ENCODE measurements around the gene DGCR6.
"Not testable (repeated sequence)": the region's sequence is repeated elsewhere in the genome, so short reads cannot be mapped to it uniquely, and the experiment has no call there.

DGCR6 gene

DNA sequence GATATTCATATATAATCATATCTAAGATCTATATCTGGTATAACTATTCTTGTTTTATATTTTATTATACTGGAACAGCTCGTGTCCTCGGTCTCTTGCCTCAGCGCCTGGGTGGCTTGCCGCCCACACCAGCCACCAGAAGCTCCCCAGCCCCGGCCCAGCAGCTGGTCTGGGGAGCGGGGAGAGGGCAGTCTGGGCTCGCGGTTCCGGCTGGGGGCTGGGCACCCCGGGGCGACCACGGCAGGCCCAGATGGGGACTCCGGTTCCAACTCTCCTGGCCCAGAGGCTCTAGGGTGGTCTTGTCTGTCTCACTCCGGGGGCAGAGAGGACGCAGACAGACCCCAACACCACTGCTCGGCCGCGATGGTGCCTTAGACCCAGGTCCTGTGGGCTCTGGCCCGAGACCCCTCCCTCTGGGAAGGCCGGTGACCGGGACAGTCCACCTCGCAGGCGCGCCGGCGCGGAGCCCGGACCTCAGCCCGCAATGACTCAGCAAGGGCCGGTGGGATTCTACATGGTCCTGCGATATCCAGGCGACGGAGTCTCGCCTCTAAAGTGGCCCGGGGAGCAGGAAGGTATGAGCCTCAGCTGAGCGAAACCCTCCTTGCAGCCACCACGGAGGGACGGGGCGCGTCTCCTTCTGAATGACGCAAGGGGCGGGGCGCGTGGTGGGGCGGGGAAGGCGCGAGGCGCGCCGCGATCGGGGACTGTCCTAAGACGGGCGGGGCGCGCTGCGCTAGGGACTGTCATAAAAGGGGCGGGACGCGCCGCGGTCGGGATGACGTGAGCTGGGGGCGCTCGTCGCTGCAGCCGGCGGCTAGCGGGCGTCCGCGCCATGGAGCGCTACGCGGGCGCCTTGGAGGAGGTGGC is at the start of gene DGCR6:
TSS of gene DGCR6 (plus strand) at position 781 of the 870 bp plus-strand sequence. CDS start at position 836, 55 bp downstream.
- DNase-seq (ENCODE audit: low read depth): no peak
- no peak within 1 kb of the TSS for H3K4me3 ChIP-seq (ENCODE audit: low read depth, low read length)
- in situ Hi-C loops (cut with HindIII; ENCODE audit: low sequenced_read_pairs): no loop called here

GRCh38 chr22:18859314-18859713 is 46.8 kb upstream of the DGCR6 start:
- DNase-seq (ENCODE audit: low read depth); in situ Hi-C loops (cut with HindIII; ENCODE audit: low sequenced_read_pairs); H3K4me3 ChIP-seq (ENCODE audit: low read depth, low read length): not testable (repeated sequence)

More for the DNA sequence above, at the start of gene DGCR6:
- TF ChIP-seq, protein P1, sequence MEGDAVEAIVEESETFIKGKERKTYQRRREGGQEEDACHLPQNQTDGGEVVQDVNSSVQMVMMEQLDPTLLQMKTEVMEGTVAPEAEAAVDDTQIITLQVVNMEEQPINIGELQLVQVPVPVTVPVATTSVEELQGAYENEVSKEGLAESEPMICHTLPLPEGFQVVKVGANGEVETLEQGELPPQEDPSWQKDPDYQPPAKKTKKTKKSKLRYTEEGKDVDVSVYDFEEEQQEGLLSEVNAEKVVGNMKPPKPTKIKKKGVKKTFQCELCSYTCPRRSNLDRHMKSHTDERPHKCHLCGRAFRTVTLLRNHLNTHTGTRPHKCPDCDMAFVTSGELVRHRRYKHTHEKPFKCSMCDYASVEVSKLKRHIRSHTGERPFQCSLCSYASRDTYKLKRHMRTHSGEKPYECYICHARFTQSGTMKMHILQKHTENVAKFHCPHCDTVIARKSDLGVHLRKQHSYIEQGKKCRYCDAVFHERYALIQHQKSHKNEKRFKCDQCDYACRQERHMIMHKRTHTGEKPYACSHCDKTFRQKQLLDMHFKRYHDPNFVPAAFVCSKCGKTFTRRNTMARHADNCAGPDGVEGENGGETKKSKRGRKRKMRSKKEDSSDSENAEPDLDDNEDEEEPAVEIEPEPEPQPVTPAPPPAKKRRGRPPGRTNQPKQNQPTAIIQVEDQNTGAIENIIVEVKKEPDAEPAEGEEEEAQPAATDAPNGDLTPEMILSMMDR (IDR thresholded peaks at IDR 0.05; ENCODE audit: low read depth, low read length, missing control alignments): no peak

DNA sequence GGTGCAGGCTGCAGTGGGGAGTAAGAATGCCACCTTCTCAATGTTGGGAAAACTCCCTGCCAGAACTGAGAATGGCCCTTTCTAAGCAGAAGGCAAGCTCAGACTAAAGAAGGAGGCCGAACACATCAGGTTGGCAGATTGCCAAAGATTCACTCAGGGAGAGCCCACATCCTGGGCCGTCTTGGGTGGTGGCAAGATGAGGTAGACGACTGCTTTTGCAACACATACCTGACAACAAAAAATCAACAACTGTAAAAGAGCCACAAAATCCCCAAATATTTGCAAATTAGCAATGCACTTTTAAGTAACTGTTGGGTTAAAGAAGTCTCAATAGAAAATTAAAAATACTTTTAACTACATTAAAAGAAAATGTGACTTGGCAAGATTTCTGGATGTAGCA is 24.9 kb upstream of the DGCR6 start:
- in situ Hi-C loops (cut with HindIII; ENCODE audit: low sequenced_read_pairs); H3K4me3 ChIP-seq (ENCODE audit: low read depth, low read length); DNase-seq (ENCODE audit: low read depth): not testable (repeated sequence)

DNA sequence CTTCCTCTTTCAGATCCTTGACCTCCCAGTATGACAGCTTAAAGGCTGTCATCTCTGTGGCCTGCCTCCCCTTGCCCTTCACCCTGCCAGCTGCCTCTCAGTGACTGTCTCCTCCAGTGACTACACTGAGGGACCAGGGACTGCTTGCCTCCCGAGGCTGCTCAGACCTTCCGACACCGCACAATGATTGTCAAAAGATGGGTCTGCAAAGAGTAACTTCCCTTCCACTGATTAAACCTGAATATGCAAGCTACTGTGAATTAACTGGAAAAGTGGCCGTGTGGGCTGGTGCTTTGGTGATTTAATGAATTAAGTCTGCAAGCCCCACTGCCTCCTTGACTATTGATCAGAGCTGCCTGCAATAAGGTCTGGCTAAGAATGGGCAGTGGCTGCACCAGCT is 21.7 kb upstream of the DGCR6 start:
- in situ Hi-C loops (cut with HindIII; ENCODE audit: low sequenced_read_pairs); H3K4me3 ChIP-seq (ENCODE audit: low read depth, low read length); DNase-seq (ENCODE audit: low read depth): not testable (repeated sequence)

GRCh38 chr22:18888115-18888514 is 18.0 kb upstream of the DGCR6 start:
- no peak overlapping the region for H3K4me3 ChIP-seq (ENCODE audit: low read depth, low read length)
- no peak for DNase-seq (ENCODE audit: low read depth)
- TF ChIP-seq, protein P1 (IDR thresholded peaks at IDR 0.05; ENCODE audit: low read depth, low read length, missing control alignments): no peak
- in situ Hi-C loops (cut with HindIII; ENCODE audit: low sequenced_read_pairs): no loop called here

GRCh38 chr22:18890510-18891192 is 15.5 kb upstream of the DGCR6 start:
- in situ Hi-C loops (cut with HindIII; ENCODE audit: low sequenced_read_pairs); DNase-seq (ENCODE audit: low read depth); H3K4me3 ChIP-seq (ENCODE audit: low read depth, low read length): not testable (repeated sequence)

DNA sequence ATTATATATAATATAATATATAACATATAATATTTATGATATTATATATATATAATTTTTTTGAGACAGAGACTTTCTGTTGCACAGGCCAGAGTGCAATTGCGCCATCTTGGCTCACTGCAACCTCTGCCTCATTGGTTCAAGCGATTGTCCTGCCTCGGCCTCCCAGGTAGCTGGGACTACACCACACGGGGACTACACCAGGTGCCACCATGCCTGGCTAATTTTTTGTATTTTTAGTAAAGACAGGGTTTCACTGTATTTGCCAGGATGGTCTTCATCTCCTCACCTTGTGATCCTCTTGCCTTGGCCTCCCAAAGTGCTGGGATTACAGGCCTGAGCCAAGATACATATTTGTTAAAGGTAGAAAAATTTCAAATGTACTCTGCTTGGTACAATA is 12.3 kb upstream of the DGCR6 start:
- H3K4me3 ChIP-seq (ENCODE audit: low read depth, low read length); DNase-seq (ENCODE audit: low read depth); in situ Hi-C loops (cut with HindIII; ENCODE audit: low sequenced_read_pairs): not testable (repeated sequence)

GRCh38 chr22:18896037-18896657 is 10.0 kb upstream of the DGCR6 start:
- DNase-seq (ENCODE audit: low read depth); H3K4me3 ChIP-seq (ENCODE audit: low read depth, low read length); in situ Hi-C loops (cut with HindIII; ENCODE audit: low sequenced_read_pairs): not testable (repeated sequence)

DNA sequence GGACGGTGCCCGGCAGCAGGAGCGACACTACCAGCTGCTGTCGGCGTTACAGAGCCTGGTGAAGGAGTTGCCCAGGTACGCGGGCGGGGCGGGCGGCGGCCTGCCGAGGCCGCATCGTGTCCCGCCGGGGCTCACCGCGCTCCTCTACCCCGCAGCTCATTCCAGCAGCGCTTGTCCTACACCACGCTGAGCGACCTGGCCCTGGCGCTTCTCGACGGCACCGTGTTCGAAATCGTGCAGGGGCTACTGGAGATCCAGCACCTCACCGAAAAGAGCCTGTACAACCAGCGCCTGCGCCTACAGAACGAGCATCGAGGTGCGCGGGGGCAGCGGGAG is 258 bp downstream of the DGCR6 start:
- in situ Hi-C loops (cut with HindIII; ENCODE audit: low sequenced_read_pairs); DNase-seq (ENCODE audit: low read depth); H3K4me3 ChIP-seq (ENCODE audit: low read depth, low read length): not testable (repeated sequence)

DNA sequence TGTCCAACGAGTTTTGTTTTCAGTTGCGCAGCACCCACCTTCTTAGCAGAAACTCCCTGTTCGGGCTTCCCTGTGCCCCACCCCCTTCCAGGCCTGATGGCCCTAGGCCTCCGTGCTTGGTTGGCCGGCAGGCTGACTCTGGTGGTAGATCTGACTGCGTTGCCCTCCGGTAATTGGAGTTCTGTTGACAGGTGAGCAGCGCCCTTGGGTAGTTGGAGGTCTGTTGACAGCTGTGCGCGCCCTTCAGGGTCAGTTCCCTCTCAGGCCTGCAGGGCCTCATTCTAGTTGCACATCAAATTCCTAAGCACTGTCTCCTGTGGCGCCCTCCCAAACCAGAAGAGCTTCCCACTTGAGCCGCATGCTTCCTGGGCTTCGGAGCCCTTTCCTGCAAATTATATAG is 776 bp downstream of the DGCR6 start:
- no peak for DNase-seq (ENCODE audit: low read depth)
- TF ChIP-seq, protein P1 (IDR thresholded peaks at IDR 0.05; ENCODE audit: low read depth, low read length, missing control alignments): no peak
- in situ Hi-C loops (cut with HindIII; ENCODE audit: low sequenced_read_pairs): no loop called here
- H3K4me3 ChIP-seq (ENCODE audit: low read depth, low read length): no peak overlapping the region
